CD14-positive monocyte (primary cell): ENCODE measurements around the gene CPN2. TPM values are rescaled to one million over a fixed set of nuclear protein-coding genes. Genes with fewer than 3 reads are reported as not detected.

ENCODE experiments used
- DNase-seq, 3 donors: peaks; one replicate each; pipeline ENCODE4 v3.0.0-alpha.2; 2011 to 2022
- H2AFZ ChIP-seq: 2 replicates; pipeline ENCODE4 v1.6.0; 2012; ENCODE audit warnings: mild to moderate bottlenecking, low read depth, low read length, inconsistent platforms; ENCODE audit not compliant: insufficient read depth, poor library complexity, severe bottlenecking
- H3K27ac ChIP-seq, 2 donors: 1 replicate in 1 of 2; 2 replicates in 1 of 2; pipeline ENCODE4 v1.5.1; 2012 to 2013; ENCODE audit warnings: low read length in 2 of 2, control low read depth in 1 of 2, inconsistent platforms in 1 of 2, low read depth in 1 of 2, mild to moderate bottlenecking in 1 of 2
- H3K27me3 ChIP-seq, 2 donors: one replicate each; pipeline versions ENCODE4 v1.6.0 to v1.6.1; 2011 to 2013; ENCODE audit warnings: low read length in 2 of 2; ENCODE audit not compliant: control insufficient read depth in 2 of 2, insufficient read depth in 2 of 2
- H3K36me3 ChIP-seq, 2 donors: replicated peaks in 1 of 2; 1 replicate in 1 of 2; 2 replicates in 1 of 2; pipeline versions ENCODE4 v1.5.1 to v1.6.1; 2012 to 2013; ENCODE audit warnings: low read length in 2 of 2, control low read depth in 1 of 2, inconsistent platforms in 1 of 2, mild to moderate bottlenecking in 1 of 2; ENCODE audit not compliant: insufficient read depth in 2 of 2, control insufficient read depth in 1 of 2
- H3K4me1 ChIP-seq, 2 donors: 1 replicate in 1 of 2; 2 replicates in 1 of 2; pipeline versions ENCODE4 v1.5.1 to v1.6.1; 2012 to 2013; ENCODE audit warnings: low read length in 2 of 2, control low read depth in 1 of 2, inconsistent platforms in 1 of 2, mild to moderate bottlenecking in 1 of 2, moderate library complexity in 1 of 2; ENCODE audit not compliant: insufficient read depth in 2 of 2, control insufficient read depth in 1 of 2
- H3K4me2 ChIP-seq: replicated peaks from 2 replicates; pipeline ENCODE3; 2012; ENCODE audit warnings: low read length, moderate library complexity, mild to moderate bottlenecking; ENCODE audit not compliant: poor library complexity, severe bottlenecking; ENCODE audit errors: extremely low read depth
- H3K4me3 ChIP-seq, 3 experiments: fragments of 200-600 bp in 1 of 3; sonication (generic) in 1 of 3; replicated peaks in 1 of 3; 1 replicate in 2 of 3; 2 replicates in 1 of 3; pipeline ENCODE4 v1.5.1; 2011 to 2013; ENCODE audit warnings: low read length in 3 of 3, mild to moderate bottlenecking in 3 of 3, control low read depth in 2 of 3, low read depth in 2 of 3, inconsistent platforms in 1 of 3, moderate library complexity in 1 of 3
- H3K79me2 ChIP-seq: 2 replicates; pipeline ENCODE4 v1.6.0; 2012; ENCODE audit warnings: mild to moderate bottlenecking, control low read depth, inconsistent platforms, low read length, moderate library complexity; ENCODE audit not compliant: insufficient read depth
- H3K9ac ChIP-seq: 2 replicates; pipeline ENCODE4 v1.6.0; 2017; ENCODE audit warnings: low read length, mild to moderate bottlenecking; ENCODE audit not compliant: insufficient read depth, poor library complexity, severe bottlenecking
- H3K9me3 ChIP-seq, 2 donors: replicated peaks in 1 of 2; 1 replicate in 1 of 2; 2 replicates in 1 of 2; pipeline versions ENCODE4 v1.5.1 to v1.6.1; 2012 to 2013; ENCODE audit warnings: low read length in 2 of 2, control low read depth in 1 of 2; ENCODE audit not compliant: control insufficient read depth in 1 of 2, insufficient read depth in 1 of 2
- H4K20me1 ChIP-seq: 2 replicates; pipeline ENCODE4 v1.6.0; 2012; ENCODE audit warnings: mild to moderate bottlenecking, low read length, control low read depth, moderate library complexity; ENCODE audit not compliant: insufficient read depth
- H3K27ac Mint-ChIP-seq, 7 donors: one replicate each; pipeline ENCODE4 v1.8.0; 2020; ENCODE audit warnings: mild to moderate bottlenecking in 7 of 7, mixed read lengths in 7 of 7, moderate library complexity in 6 of 7, inconsistent platforms in 2 of 7
- H3K27me3 Mint-ChIP-seq, 3 donors: one replicate each; pipeline ENCODE4 v1.8.0; 2021 to 2022; ENCODE audit warnings: low read depth in 3 of 3, mild to moderate bottlenecking in 3 of 3, mixed read lengths in 3 of 3, moderate library complexity in 3 of 3, inconsistent platforms in 1 of 3
- H3K36me3 Mint-ChIP-seq, 2 donors: one replicate each; pipeline ENCODE4 v1.8.0; 2020; ENCODE audit warnings: mixed read lengths in 2 of 2, inconsistent platforms in 1 of 2, mild to moderate bottlenecking in 1 of 2
- H3K4me1 Mint-ChIP-seq: one replicate; pipeline ENCODE4 v1.8.0; 2020; ENCODE audit warnings: mild to moderate bottlenecking, mixed read lengths
- H3K4me3 Mint-ChIP-seq, 2 donors: one replicate each; pipeline ENCODE4 v1.8.0; 2020; ENCODE audit warnings: mild to moderate bottlenecking in 2 of 2, mixed read lengths in 2 of 2, moderate library complexity in 1 of 2
- H3K9me3 Mint-ChIP-seq, 7 donors: one replicate each; pipeline ENCODE4 v1.8.0; 2020 to 2022; ENCODE audit warnings: mixed read lengths in 7 of 7, mild to moderate bottlenecking in 6 of 7, moderate library complexity in 6 of 7, inconsistent platforms in 2 of 7
- WGBS: methylation state at CpG from one replicate; pipeline ENCODE4 v1.1.5; 2013; ENCODE audit warnings: missing lambda C conversion rate; ENCODE audit not compliant: insufficient coverage; 5-methylcytosine and 5-hydroxymethylcytosine counted together
- intact Hi-C, 2 donors: fragments of 100-400 bp; cut with micrococcal nuclease; formaldehyde crosslinking; loops; one replicate each; pipeline versions ENCODE4 v1.15.0 to v1.15.1; 2023
- polyA plus RNA-seq, 3 donors: library from polyadenylated mRNA; depleted of rRNA in 1 of 3; unstranded in 2 of 3; stranded (reverse) in 1 of 3; fragments of 300-500 nt in 2 of 3; fragments of >200 nt in 1 of 3; fragmentation: Illumina TruSeq in 2 of 3; gene quantifications; 1 replicate in 2 of 3; 2 replicates in 1 of 3; pipeline ENCODE4 v1.2.3, GENCODE V29; 2012 to 2021
- TF ChIP-seq, protein P1 (sequence below): fragments of 200-600 bp; IDR thresholded peaks from one replicate; pipeline ENCODE4 v1.8.0; 2022; ENCODE audit warnings: antibody characterized with exemption, mild to moderate bottlenecking

The CPN2 gene
- polyA plus RNA-seq, 3 donors: not detected

- peaks cover 14 to 15% (median 15%) of the 10 kb centered on the region in 3 donors for H3K27me3 Mint-ChIP-seq
- no peak for DNase-seq
- no peaks in the 10 kb centered on the region for H4K20me1 ChIP-seq
- no peaks in the 10 kb centered on the region for H3K27me3 ChIP-seq
- H3K4me2 ChIP-seq: no peak overlapping the region
- WGBS: 48% methylated on average over 4 of the region's 9 CpGs
- H3K36me3 Mint-ChIP-seq: no peaks in the 10 kb centered on the region
- TF ChIP-seq, protein P1, sequence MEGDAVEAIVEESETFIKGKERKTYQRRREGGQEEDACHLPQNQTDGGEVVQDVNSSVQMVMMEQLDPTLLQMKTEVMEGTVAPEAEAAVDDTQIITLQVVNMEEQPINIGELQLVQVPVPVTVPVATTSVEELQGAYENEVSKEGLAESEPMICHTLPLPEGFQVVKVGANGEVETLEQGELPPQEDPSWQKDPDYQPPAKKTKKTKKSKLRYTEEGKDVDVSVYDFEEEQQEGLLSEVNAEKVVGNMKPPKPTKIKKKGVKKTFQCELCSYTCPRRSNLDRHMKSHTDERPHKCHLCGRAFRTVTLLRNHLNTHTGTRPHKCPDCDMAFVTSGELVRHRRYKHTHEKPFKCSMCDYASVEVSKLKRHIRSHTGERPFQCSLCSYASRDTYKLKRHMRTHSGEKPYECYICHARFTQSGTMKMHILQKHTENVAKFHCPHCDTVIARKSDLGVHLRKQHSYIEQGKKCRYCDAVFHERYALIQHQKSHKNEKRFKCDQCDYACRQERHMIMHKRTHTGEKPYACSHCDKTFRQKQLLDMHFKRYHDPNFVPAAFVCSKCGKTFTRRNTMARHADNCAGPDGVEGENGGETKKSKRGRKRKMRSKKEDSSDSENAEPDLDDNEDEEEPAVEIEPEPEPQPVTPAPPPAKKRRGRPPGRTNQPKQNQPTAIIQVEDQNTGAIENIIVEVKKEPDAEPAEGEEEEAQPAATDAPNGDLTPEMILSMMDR: no peak
- H3K27ac ChIP-seq: no peak overlapping the region
- H3K27ac Mint-ChIP-seq: no peak overlapping the region
- H3K4me1 Mint-ChIP-seq: peaks cover 2% of the 10 kb centered on the region
- H3K79me2 ChIP-seq: no peaks in the 10 kb centered on the region
- no peak overlapping the region for H3K9ac ChIP-seq
- H3K4me1 ChIP-seq: no peaks in the 10 kb centered on the region
- H3K36me3 ChIP-seq: no peaks in the 10 kb centered on the region
- no peak overlapping the region for H3K4me3 Mint-ChIP-seq
- no peaks in the 10 kb centered on the region for H3K9me3 Mint-ChIP-seq
- H3K4me3 ChIP-seq: no peak overlapping the region
- intact Hi-C loops: no loop called here
- H2AFZ ChIP-seq: no peak overlapping the region
- no peaks in the 10 kb centered on the region for H3K9me3 ChIP-seq
Measured at GRCh38 chr3:194382892-194383223, 31.7 kb upstream of the CPN2 start.

- H3K27me3 Mint-ChIP-seq: peaks cover 14 to 20% (median 15%) of the 10 kb centered on the region in 3 donors
- no peak overlapping the region for H3K4me3 Mint-ChIP-seq
- Histone ChIP-seq H3K27ac (no peak overlapping the region), H3K9me3 (no peaks in the 10 kb centered on the region), H3K79me2 (no peaks in the 10 kb centered on the region), H3K4me3 (no peak overlapping the region), H3K36me3 (no peaks in the 10 kb centered on the region), H3K4me1 (no peaks in the 10 kb centered on the region), H3K9ac (no peak overlapping the region), H3K4me2 (no peak overlapping the region), H4K20me1 (no peaks in the 10 kb centered on the region), H2AFZ (no peak overlapping the region), H3K27me3 (no peaks in the 10 kb centered on the region)
- no peak overlapping the region for H3K27ac Mint-ChIP-seq
- TF ChIP-seq, protein P1: no peak
- H3K9me3 Mint-ChIP-seq: no peaks in the 10 kb centered on the region
- H3K4me1 Mint-ChIP-seq: peaks cover 2% of the 10 kb centered on the region
- H3K36me3 Mint-ChIP-seq: no peaks in the 10 kb centered on the region
- DNase-seq: no peak
- intact Hi-C loops: no loop called here
- WGBS: 93% methylated on average over 17 of the region's 20 CpGs
Measured at GRCh38 chr3:194382196-194382891, 31.2 kb upstream of the CPN2 start.
